Measurements from ENCODE around the gene NOX3.
"Not testable (repeated sequence)": the region's sequence is repeated elsewhere in the genome, so short reads cannot be mapped to it uniquely, and the experiment has no call there.

NOX3 gene

GRCh38 chr6:155371230-155371629 is 84.4 kb downstream of the NOX3 start:
- DNase-seq (ENCODE audit: low spot score): no peak

GRCh38 chr6:155366325-155366724 is 89.3 kb downstream of the NOX3 start:
- no peak for DNase-seq (ENCODE audit: low spot score)

GRCh38 chr6:155364844-155365437 is 90.7 kb downstream of the NOX3 start:
- DNase-seq (ENCODE audit: low spot score): no peak

- DNase-seq (ENCODE audit: low spot score): not testable (repeated sequence)
Measured at GRCh38 chr6:155364021-155364420, 91.6 kb downstream of the NOX3 start.

GRCh38 chr6:155362968-155363632 is 92.5 kb downstream of the NOX3 start:
- DNase-seq (ENCODE audit: low spot score): not testable (repeated sequence)

- no peak for DNase-seq (ENCODE audit: low spot score)
Measured at GRCh38 chr6:155354167-155354566, 101.5 kb downstream of the NOX3 start.

GRCh38 chr6:155352811-155353210 is 102.8 kb downstream of the NOX3 start:
- no peak for DNase-seq (ENCODE audit: low spot score)

GRCh38 chr6:155352130-155352420 is 103.6 kb downstream of the NOX3 start:
- DNase-seq (ENCODE audit: low spot score): no peak

- no peak for DNase-seq (ENCODE audit: low spot score)
Measured at GRCh38 chr6:155351273-155352129, 104.1 kb downstream of the NOX3 start.

- DNase-seq (ENCODE audit: low spot score): no peak
Measured at GRCh38 chr6:155349956-155350355, 105.7 kb downstream of the NOX3 start.

- DNase-seq (ENCODE audit: low spot score): no peak
Measured at GRCh38 chr6:155349129-155349528, 106.5 kb downstream of the NOX3 start.

GRCh38 chr6:155347800-155348199 is 107.8 kb downstream of the NOX3 start:
- no peak for DNase-seq (ENCODE audit: low spot score)

GRCh38 chr6:155346957-155347356 is 108.7 kb downstream of the NOX3 start:
- no peak for DNase-seq (ENCODE audit: low spot score)
